ENCODE results near the gene ABCD3. TPM values are rescaled to one million over a fixed set of nuclear protein-coding genes. Genes with fewer than 3 reads are reported as not detected.

The ABCD3 gene
- total RNA-seq, 2 experiments from 2014 or later: 46.1 to 67.1 TPM

GRCh38 chr1:94389298-94389697 lies 28.9 kb upstream of the ABCD3 start:
- no peaks in the 10 kb centered on the region for H3K36me3 Mint-ChIP-seq (ENCODE audit: low read depth)
- peaks cover 2% of the 10 kb centered on the region for H3K27me3 Mint-ChIP-seq
- peaks cover 2% of the 10 kb centered on the region for H3K9me3 Mint-ChIP-seq (ENCODE audit: low read depth)
- intact Hi-C loops (cut with DNase I, micrococcal nuclease): loop anchor here in 1 of 2 experiments (10.0 kb wide), 2 partner anchors 694 to 846 kb away; partner anchors contain the start of gene RWDD3
- no peak overlapping the region for H3K4me3 Mint-ChIP-seq
- DNase-seq (no peak), ATAC-seq (no peak)
- CTCF ChIA-PET: no interaction called here
- POLR2A ChIA-PET: no interaction called here
- H3K27ac Mint-ChIP-seq: no peak overlapping the region
- peaks cover 30% of the 10 kb centered on the region for H3K4me1 Mint-ChIP-seq

- no peak overlapping the region for H3K4me3 Mint-ChIP-seq
- H3K36me3 Mint-ChIP-seq (ENCODE audit: low read depth): no peaks in the 10 kb centered on the region
- no peaks in the 10 kb centered on the region for H3K4me1 Mint-ChIP-seq
- no peak overlapping the region for H3K27ac Mint-ChIP-seq
- H3K9me3 Mint-ChIP-seq (ENCODE audit: low read depth): no peaks in the 10 kb centered on the region
- H3K27me3 Mint-ChIP-seq: peaks cover 5% of the 10 kb centered on the region
- intact Hi-C loops (cut with DNase I, micrococcal nuclease): no loop called here
- DNase-seq (no peak), ATAC-seq (no peak)
- CTCF ChIA-PET: no interaction called here
- POLR2A ChIA-PET: no interaction called here
Observed at GRCh38 chr1:94394247-94394646, 23.9 kb upstream of the ABCD3 start.

- Mint-ChIP-seq H3K36me3 (ENCODE audit: low read depth) (no peaks in the 10 kb centered on the region), H3K27me3 (peaks cover 6% of the 10 kb centered on the region), H3K9me3 (ENCODE audit: low read depth) (no peaks in the 10 kb centered on the region), H3K4me1 (no peaks in the 10 kb centered on the region), H3K4me3 (no peak overlapping the region), H3K27ac (no peak overlapping the region)
- no peak for DNase-seq
- CTCF ChIA-PET: no interaction called here
- ATAC-seq: no peak
- POLR2A ChIA-PET: no interaction called here
- intact Hi-C loops (cut with DNase I, micrococcal nuclease): no loop called here
Observed at GRCh38 chr1:94395231-94395630, 23.0 kb upstream of the ABCD3 start.

DNA sequence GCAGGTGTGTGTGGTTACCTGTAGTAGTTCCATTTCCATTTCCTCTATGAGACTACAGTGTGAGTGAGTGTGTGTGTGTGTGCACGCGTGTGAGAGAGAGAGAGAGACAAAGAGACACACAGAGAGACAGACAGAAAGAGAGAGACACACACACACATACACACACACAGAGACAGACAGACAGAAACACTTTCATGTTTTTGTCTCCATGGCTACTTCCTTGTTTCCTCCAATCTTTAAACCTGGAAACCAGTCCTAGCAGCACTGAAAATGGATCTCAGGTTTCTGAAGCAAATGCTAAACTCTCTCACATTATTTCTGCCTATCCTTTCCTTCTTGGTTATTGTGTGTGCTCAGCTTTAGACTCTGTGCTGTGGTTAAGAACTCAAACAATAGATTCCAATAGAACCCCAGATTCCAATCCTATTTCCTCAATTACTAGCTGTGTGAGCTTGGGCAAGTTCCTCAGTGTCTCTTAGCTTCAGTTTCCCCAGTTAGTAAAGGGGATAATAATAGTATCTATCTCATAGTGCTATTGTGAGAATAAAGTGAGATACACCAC lies 22.4 kb upstream of the ABCD3 start:
- Mint-ChIP-seq H3K4me1 (no peaks in the 10 kb centered on the region), H3K36me3 (ENCODE audit: low read depth) (no peaks in the 10 kb centered on the region), H3K4me3 (no peak overlapping the region), H3K27me3 (peaks cover 6% of the 10 kb centered on the region), H3K27ac (no peak overlapping the region), H3K9me3 (ENCODE audit: low read depth) (no peaks in the 10 kb centered on the region)
- POLR2A ChIA-PET: interaction anchor here (0.6 kb wide), 1 partner anchor 1045 kb away, joined by 4 read pairs; no protein-coding TSS in a partner anchor
- CTCF ChIA-PET: interaction anchor here (0.6 kb wide), 1 partner anchor 282 kb away, joined by 3 read pairs; no protein-coding TSS in a partner anchor
- DNase-seq: no peak
- ATAC-seq: no peak
- intact Hi-C loops (cut with DNase I, micrococcal nuclease): no loop called here

GRCh38 chr1:94396356-94397010 lies 21.7 kb upstream of the ABCD3 start:
- POLR2A ChIA-PET: interaction anchor here (0.6 kb wide), 1 partner anchor 1046 kb away, joined by 4 read pairs; no protein-coding TSS in a partner anchor
- intact Hi-C loops (cut with DNase I, micrococcal nuclease): no loop called here
- CTCF ChIA-PET: interaction anchor here (0.6 kb wide), 1 partner anchor 281 kb away, joined by 3 read pairs; no protein-coding TSS in a partner anchor
- ATAC-seq (no peak), DNase-seq (no peak)
- H3K4me3 Mint-ChIP-seq: no peak overlapping the region
- H3K27ac Mint-ChIP-seq: no peak overlapping the region
- no peaks in the 10 kb centered on the region for H3K9me3 Mint-ChIP-seq (ENCODE audit: low read depth)
- peaks cover 6% of the 10 kb centered on the region for H3K27me3 Mint-ChIP-seq
- H3K4me1 Mint-ChIP-seq: no peaks in the 10 kb centered on the region
- H3K36me3 Mint-ChIP-seq (ENCODE audit: low read depth): no peaks in the 10 kb centered on the region

DNA sequence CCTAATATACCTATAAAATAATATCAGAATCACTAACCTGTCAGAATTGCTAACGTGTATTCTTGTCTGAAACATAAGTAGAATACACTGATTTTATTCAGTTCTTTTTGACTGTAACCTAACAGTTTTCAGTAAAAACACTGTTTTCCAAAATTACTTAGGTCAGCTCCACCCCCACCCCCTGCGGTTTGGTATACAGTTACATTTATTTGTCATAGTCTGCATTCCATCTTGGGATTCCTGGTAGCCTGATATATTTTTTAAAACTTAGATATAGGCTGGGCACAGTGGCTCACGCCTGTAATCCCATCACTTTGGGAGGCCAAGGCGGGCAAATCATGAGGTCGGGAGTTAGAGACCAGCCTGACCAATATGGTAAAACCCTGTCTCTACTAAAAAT lies 19.8 kb upstream of the ABCD3 start:
- intact Hi-C loops (cut with DNase I, micrococcal nuclease): no loop called here
- ChIA-PET POLR2A (no interaction called here), CTCF (no interaction called here)
- Mint-ChIP-seq H3K27me3 (peaks cover 9% of the 10 kb centered on the region), H3K9me3 (ENCODE audit: low read depth) (no peaks in the 10 kb centered on the region), H3K36me3 (ENCODE audit: low read depth) (no peaks in the 10 kb centered on the region), H3K4me1 (no peaks in the 10 kb centered on the region), H3K27ac (no peak overlapping the region), H3K4me3 (no peak overlapping the region)
- ATAC-seq (no peak), DNase-seq (no peak)

- Mint-ChIP-seq H3K4me3 (no peak overlapping the region), H3K27ac (no peak overlapping the region), H3K27me3 (peaks cover 10% of the 10 kb centered on the region), H3K9me3 (ENCODE audit: low read depth) (no peaks in the 10 kb centered on the region), H3K36me3 (ENCODE audit: low read depth) (no peaks in the 10 kb centered on the region), H3K4me1 (peaks cover 4% of the 10 kb centered on the region)
- POLR2A ChIA-PET: no interaction called here
- intact Hi-C loops (cut with DNase I, micrococcal nuclease): no loop called here
- DNase-seq: no peak
- ATAC-seq: no peak
- CTCF ChIA-PET: interaction anchor here (0.7 kb wide), 1 partner anchor 1579 kb away, joined by 3 read pairs; no protein-coding TSS in a partner anchor
Observed at GRCh38 chr1:94399453-94399852, 18.7 kb upstream of the ABCD3 start.

DNA sequence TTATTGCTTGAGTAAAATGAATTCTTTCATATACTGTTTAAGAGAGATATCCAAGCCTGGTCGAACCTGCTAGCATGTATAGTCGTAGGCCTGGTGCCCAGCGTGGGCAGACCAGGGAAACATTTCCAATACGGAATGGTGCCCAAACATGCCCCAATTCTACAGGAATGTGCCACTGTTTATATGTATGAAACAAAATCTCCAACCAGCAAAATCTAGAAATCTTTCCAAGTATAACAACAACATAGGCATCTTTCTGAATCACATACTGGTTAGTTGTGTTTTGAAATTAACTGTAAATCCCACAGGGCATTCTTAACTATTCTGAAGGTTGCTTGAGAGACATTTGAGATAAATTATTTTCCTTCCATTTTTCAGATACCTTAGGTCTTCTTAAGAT lies 17.0 kb upstream of the ABCD3 start:
- intact Hi-C loops (cut with DNase I, micrococcal nuclease): no loop called here
- Mint-ChIP-seq H3K27me3 (peaks cover 10% of the 10 kb centered on the region), H3K4me1 (peaks cover 4% of the 10 kb centered on the region), H3K9me3 (ENCODE audit: low read depth) (no peaks in the 10 kb centered on the region), H3K27ac (no peak overlapping the region), H3K36me3 (ENCODE audit: low read depth) (no peaks in the 10 kb centered on the region), H3K4me3 (no peak overlapping the region)
- ATAC-seq (no peak), DNase-seq (no peak)
- ChIA-PET CTCF (no interaction called here), POLR2A (no interaction called here)

- Mint-ChIP-seq H3K4me3 (no peak overlapping the region), H3K9me3 (ENCODE audit: low read depth) (no peaks in the 10 kb centered on the region), H3K4me1 (peaks cover 10% of the 10 kb centered on the region), H3K27ac (no peak overlapping the region), H3K36me3 (ENCODE audit: low read depth) (no peaks in the 10 kb centered on the region), H3K27me3 (peaks cover 11% of the 10 kb centered on the region)
- ChIA-PET CTCF (interaction anchor here (1.6 kb wide), 1 partner anchor 75 kb away, joined by 3 read pairs; no protein-coding TSS in a partner anchor), POLR2A (no interaction called here)
- intact Hi-C loops (cut with DNase I, micrococcal nuclease): no loop called here
- ATAC-seq (no peak), DNase-seq (no peak)
Observed at GRCh38 chr1:94406446-94406845, 11.7 kb upstream of the ABCD3 start.

- intact Hi-C loops (cut with DNase I, micrococcal nuclease): no loop called here
- Mint-ChIP-seq H3K27me3 (peaks cover 8% of the 10 kb centered on the region), H3K4me3 (no peak overlapping the region), H3K4me1 (peaks cover 14% of the 10 kb centered on the region), H3K36me3 (ENCODE audit: low read depth) (no peaks in the 10 kb centered on the region), H3K9me3 (ENCODE audit: low read depth) (no peaks in the 10 kb centered on the region), H3K27ac (no peak overlapping the region)
- ATAC-seq: no peak
- no peak for DNase-seq
- POLR2A ChIA-PET: no interaction called here
- CTCF ChIA-PET: interaction anchor here (0.6 kb wide), 1 partner anchor 498 kb away, joined by 4 read pairs; no protein-coding TSS in a partner anchor
Observed at GRCh38 chr1:94408104-94408830, 9.9 kb upstream of the ABCD3 start.

DNA sequence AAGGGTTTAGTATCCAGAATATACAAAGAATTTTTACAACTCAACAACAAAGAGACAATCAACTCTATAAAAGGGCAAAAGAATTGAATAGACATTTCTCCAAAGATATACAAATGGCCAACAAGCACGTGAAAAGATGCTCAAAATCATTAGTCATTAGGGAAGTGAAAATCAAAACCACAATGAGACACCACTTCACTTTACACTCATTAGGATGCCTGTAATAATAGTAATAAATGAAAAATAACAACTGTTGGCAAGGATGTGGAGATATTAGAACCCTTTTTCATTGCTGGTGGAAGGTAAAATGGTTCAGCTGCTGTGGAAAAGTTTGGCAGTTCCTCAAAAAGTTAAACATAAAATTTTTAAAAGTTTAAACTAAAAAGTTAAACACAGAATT lies 7.0 kb upstream of the ABCD3 start:
- ChIA-PET CTCF (no interaction called here), POLR2A (no interaction called here)
- Mint-ChIP-seq H3K27me3 (peaks cover 12% of the 10 kb centered on the region), H3K27ac (no peak overlapping the region), H3K4me1 (peaks cover 11% of the 10 kb centered on the region), H3K9me3 (ENCODE audit: low read depth) (no peaks in the 10 kb centered on the region), H3K4me3 (no peak overlapping the region), H3K36me3 (ENCODE audit: low read depth) (no peaks in the 10 kb centered on the region)
- intact Hi-C loops (cut with DNase I, micrococcal nuclease): loop anchor here in 1 of 2 experiments (10.0 kb wide), 2 partner anchors 1066 to 1236 kb away; partner anchors contain the start of gene DR1
- DNase-seq (no peak), ATAC-seq (no peak)
